ENCODE data around the gene LRRFIP1. TPM values are rescaled to one million over a fixed set of nuclear protein-coding genes. Genes with fewer than 3 reads are reported as not detected.

The LRRFIP1 gene
- polyA plus RNA-seq, 2 of the 4 experiments (the other 2 are of a cell fraction) = 75.6 to 93.0 TPM

DNA sequence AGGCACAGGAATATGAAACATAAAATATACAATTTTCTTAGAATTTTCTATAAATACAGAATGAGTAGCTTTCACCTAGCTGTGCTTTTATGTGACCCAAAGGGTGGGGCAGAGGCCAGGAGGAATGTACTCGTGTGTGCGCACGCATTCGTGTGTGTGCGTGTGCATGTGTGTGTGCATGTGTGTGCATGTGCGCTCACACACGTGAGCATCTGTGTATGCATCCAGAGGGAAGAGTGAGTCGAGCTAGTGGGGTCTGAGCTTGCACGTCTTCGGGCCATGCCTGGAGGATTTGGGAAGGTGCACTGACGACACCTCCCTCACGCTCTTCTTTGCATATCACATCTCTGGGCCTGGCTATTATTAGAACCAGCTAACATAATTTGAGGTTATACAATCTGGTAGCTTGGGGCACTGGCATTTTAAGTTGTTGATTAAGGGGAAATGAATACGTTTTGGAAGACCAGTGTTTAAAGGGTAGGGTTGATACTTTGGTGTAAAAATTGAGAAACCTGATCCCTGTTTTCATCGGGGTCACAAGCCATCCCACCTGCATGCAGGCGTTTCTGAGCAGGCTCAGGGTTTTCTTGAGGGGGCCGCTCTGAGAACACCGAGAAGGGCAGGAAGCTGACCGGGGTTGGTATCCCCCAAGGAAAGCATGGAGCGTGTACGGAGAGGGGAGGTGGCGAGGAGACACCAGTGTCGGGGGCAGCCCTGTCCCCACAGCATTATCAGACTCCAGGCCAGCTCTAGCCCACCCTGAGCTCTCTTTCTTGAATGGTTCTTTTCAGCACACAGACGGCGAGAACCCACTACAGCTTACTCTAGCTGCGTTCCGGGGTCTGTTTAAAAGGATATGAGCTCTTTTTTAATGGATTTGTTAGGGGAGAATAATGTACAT lies 85.3 kb downstream of the LRRFIP1 start:
- WGBS (ENCODE audit: missing lambda C conversion rate) = 92% methylated on average over 26 of the region's 26 CpGs
- Histone ChIP-seq H3K9me3 (no peaks in the 10 kb centered on the region), H3K4me2 (no peak overlapping the region), H3K4me3 (no peak overlapping the region), H3K27ac (no peak overlapping the region), H3K4me1 (peaks cover 10% of the 10 kb centered on the region; the same call in 1 of the 3 replicates)
- ATAC-seq (no peak), FAIRE-seq (no peak), DNase-seq (ENCODE audit: low read depth in 1 of 2, low spot score in 1 of 2) (no peak)
- ChIA-PET POLR2A (no interaction called here), CTCF (interaction anchor here (0.6 to 2.7 kb wide), 7 partner anchors 10 to 280 kb away, joined by 3 to 7 read pairs (median 3); no protein-coding TSS in a partner anchor)
- TF ChIP-seq CHD2 (IDR thresholded peaks at IDR 0.05; ENCODE audit: low read length, partially characterized antibody) (no peak), MAZ (IDR thresholded peaks at IDR 0.05; ENCODE audit: borderline replicate concordance, low read depth, low read length) (no peak), CBX2 (IDR thresholded peaks at IDR 0.05; ENCODE audit: borderline replicate concordance, low read depth) (no peak), FOSB (CRISPR knock-in tag; IDR thresholded peaks at IDR 0.05) (no peak), KDM5A (IDR thresholded peaks at IDR 0.05) (no peak), CEBPB (IDR thresholded peaks at IDR 0.05) (no peak), USF2 (IDR thresholded peaks at IDR 0.05) (no peak), SMC3 (IDR thresholded peaks at IDR 0.05) (no peak), ZFP36 (IDR thresholded peaks at IDR 0.05; ENCODE audit: borderline replicate concordance, partially characterized antibody) (no peak), HOXB5 (CRISPR knock-in tag; IDR thresholded peaks at IDR 0.05) (no peak), RFX5 (IDR thresholded peaks at IDR 0.05) (no peak), NFE2L2 (conservative IDR thresholded peaks at IDR 0.05; ENCODE audit: low read length) (no peak), SREBF2 (IDR thresholded peaks at IDR 0.05) (no peak), CBX8 (IDR thresholded peaks at IDR 0.05) (no peak), KDM1A (IDR thresholded peaks at IDR 0.05; ENCODE audit: low read depth) (no peak)
- TF ChIP-seq, protein P1, sequence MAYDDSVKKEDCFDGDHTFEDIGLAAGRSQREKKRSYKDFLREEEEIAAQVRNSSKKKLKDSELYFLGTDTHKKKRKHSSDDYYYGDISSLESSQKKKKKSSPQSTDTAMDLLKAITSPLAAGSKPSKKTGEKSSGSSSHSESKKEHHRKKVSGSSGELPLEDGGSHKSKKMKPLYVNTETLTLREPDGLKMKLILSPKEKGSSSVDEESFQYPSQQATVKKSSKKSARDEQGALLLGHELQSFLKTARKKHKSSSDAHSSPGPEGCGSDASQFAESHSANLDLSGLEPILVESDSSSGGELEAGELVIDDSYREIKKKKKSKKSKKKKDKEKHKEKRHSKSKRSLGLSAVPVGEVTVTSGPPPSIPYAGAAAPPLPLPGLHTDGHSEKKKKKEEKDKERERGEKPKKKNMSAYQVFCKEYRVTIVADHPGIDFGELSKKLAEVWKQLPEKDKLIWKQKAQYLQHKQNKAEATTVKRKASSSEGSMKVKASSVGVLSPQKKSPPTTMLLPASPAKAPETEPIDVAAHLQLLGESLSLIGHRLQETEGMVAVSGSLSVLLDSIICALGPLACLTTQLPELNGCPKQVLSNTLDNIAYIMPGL (CRISPR knock-in tag; IDR thresholded peaks at IDR 0.05; ENCODE audit: borderline replicate concordance) = no peak
- TF ChIP-seq, protein P2, sequence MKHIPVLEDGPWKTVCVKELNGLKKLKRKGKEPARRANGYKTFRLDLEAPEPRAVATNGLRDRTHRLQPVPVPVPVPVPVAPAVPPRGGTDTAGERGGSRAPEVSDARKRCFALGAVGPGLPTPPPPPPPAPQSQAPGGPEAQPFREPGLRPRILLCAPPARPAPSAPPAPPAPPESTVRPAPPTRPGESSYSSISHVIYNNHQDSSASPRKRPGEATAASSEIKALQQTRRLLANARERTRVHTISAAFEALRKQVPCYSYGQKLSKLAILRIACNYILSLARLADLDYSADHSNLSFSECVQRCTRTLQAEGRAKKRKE (CRISPR knock-in tag; IDR thresholded peaks at IDR 0.05; ENCODE audit: low read depth) = no peak

DNA sequence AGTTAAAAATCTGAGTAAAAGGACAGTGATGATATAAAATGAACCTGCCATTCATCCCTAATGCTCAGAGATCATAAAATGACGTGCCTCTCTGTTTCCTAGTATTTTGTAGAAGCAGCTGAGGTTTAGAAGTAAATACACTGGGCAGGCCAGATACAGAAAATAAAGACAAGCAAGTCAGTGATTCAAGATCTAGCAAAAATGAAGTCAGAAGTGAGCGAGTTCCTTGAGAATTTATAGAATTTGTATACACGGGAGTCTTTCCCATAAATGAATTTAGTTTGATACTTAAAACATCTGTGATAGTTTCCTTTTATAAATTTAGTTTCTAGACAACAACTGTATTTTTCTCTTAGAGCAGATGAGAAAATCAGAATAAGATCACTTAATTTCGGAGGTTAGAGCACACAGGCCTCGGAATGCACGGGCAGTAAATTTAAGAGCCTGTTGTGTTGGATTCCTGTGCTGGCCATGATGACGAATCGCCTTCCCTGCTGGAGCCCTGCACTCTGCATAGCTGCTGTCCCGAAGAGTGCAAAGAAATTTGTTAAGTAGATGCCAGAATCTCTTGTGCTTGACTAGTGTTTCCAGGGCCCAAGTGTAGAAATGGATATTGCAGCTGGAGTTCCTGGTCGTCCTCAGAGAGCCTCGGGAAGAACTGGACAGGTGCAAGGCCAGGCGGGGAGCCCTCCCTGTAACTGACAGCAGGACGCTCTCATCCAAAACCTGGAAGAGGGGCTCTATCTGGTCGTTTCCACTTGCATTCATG lies 87.5 kb downstream of the LRRFIP1 start:
- Histone ChIP-seq H3K9me3 (no peaks in the 10 kb centered on the region), H3K4me1 (peaks cover 10% of the 10 kb centered on the region; the same call in 1 of the 3 replicates), H3K4me2 (no peak overlapping the region), H3K4me3 (no peak overlapping the region), H3K27ac (no peak overlapping the region)
- FAIRE-seq (no peak), DNase-seq (ENCODE audit: low read depth in 1 of 2, low spot score in 1 of 2) (no peak), ATAC-seq (no peak)
- ChIA-PET POLR2A (no interaction called here), CTCF (interaction anchor here (1.1 kb wide), 1 partner anchor 11 kb away, joined by 3 read pairs; no protein-coding TSS in a partner anchor)
- WGBS (ENCODE audit: missing lambda C conversion rate) = 89% methylated on average over 14 of the region's 14 CpGs
- no peak for TF ChIP-seq JUNB (IDR thresholded peaks at IDR 0.05)
- TF ChIP-seq, protein P3, sequence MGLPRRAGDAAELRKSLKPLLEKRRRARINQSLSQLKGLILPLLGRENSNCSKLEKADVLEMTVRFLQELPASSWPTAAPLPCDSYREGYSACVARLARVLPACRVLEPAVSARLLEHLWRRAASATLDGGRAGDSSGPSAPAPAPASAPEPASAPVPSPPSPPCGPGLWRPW (IDR thresholded peaks at IDR 0.05) = no peak
- TF ChIP-seq NFE2L2 (conservative IDR thresholded peaks at IDR 0.05; ENCODE audit: low read length) = no peak
- no peak for TF ChIP-seq EHMT2 (IDR thresholded peaks at IDR 0.05; ENCODE audit: low read depth)
- TF ChIP-seq RNF2 (IDR thresholded peaks at IDR 0.05; ENCODE audit: borderline replicate concordance, low read depth) = no peak
- TF ChIP-seq, protein P1 (CRISPR knock-in tag; IDR thresholded peaks at IDR 0.05; ENCODE audit: borderline replicate concordance) = no peak
- TF ChIP-seq RFX5 (IDR thresholded peaks at IDR 0.05) = no peak
- no peak for TF ChIP-seq GATA3 (IDR thresholded peaks at IDR 0.05; ENCODE audit: borderline replicate concordance)
- TF ChIP-seq RAD21 (conservative IDR thresholded peaks at IDR 0.05 in 1 of 2, IDR thresholded peaks at IDR 0.05 in 1 of 2) = no peak
- no peak for TF ChIP-seq REST (IDR thresholded peaks at IDR 0.05)

All from A549 (cell line).